ENCODE data around the gene PDE6H.

The PDE6H gene

DNA sequence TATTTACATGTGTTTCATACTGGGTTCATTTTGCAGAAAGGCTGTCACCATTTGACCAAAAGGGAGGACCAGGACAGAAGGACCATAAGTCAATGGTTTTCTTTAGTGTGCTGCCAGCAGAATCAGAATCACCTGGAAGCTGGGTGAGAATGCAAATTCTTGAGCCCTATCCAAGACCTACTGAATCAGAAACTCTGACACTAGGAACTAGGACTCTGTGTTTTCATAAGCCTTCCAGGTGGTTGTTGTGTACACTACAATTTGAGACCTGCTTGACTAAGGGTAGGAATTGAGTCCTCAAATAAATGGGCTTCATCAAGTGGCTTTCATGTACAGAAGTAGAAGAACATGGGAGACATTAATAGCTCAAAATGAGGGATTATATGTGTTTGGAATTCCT, 32.2 kb downstream of the PDE6H start:
- no peak for DNase-seq

DNA sequence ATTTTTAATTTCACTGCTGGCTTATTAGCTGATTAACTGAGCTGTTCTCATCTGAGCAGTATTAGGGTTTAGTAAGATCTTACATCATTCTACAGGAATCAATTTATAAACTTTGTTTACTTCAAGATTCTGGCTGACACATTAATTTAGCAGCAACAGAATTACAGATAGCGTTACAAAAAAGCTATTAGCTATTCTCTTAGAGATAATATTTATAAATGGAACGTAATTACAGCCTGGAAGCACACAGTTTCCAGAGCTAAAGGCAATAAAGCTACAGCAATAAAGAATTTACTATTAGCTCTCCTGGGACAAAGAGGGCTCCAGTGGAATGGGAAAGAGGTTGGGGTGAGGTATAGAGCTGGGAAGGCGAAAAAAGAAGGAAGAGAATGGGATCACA, 34.7 kb downstream of the PDE6H start:
- no peak for DNase-seq

DNA sequence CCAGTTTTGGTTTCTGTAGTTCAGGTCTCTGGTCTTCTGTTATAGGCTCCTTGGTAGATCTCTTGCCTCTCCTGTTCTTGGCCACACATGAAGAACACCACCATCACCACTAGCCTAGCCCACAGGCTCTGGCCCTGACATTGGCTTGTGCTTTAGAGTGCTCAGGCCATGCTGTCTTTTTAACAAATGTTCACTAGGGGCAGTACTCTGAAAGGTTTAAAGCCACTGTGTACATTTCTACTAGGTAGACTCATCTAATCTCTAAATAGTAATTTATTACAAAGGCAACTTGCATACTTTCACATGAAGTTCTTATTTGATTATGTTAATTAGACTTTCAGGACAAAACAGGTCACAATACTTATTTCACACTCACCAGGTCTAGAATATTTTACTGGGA, 38.3 kb downstream of the PDE6H start:
- DNase-seq = no peak

- DNase-seq = no peak
Measured at GRCh38 chr12:15013634-15014179, 40.9 kb downstream of the PDE6H start.

GRCh38 chr12:15014708-15015107, 41.9 kb downstream of the PDE6H start:
- no peak for DNase-seq

- no peak for DNase-seq
Measured at GRCh38 chr12:15015121-15015520, 42.3 kb downstream of the PDE6H start.

DNA sequence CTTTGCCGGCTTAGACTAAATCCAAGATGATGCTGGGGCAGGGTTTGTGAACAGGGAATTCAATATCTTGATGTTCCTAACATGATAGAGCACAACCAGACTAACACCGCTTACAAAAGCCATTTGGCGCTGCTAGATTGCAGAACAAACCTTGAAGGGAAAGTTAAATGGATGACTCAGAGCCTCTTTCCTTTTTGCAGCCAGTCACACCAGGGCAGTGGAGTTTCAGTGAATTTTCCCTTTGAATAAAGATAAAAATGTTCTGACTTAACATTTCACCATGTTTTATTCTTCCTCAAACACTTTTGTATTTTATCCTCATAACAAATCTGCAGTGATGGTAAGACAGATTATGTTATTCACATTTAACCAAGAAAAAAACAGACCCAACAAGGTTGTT, 47.3 kb downstream of the PDE6H start:
- no peak for DNase-seq
